ENCODE data around the gene MYLK4. TPM values are rescaled to one million over a fixed set of nuclear protein-coding genes. Genes with fewer than 3 reads are reported as not detected.

Gene MYLK4
- total RNA-seq, 2 donors from 2014 or later = 1.0 to 3.6 TPM

- H3K27me3 ChIP-seq = no peaks in the 10 kb centered on the region
- no peak overlapping the region for H3K27ac ChIP-seq
- H3K4me1 ChIP-seq = no peaks in the 10 kb centered on the region
- no peak for DNase-seq (ENCODE audit: low spot score)
- TF ChIP-seq CTCF (IDR thresholded peaks at IDR 0.05) = no peak
- no peaks in the 10 kb centered on the region for H3K9me3 ChIP-seq
- H3K4me3 ChIP-seq = no peak overlapping the region
- H3K36me3 ChIP-seq = peaks cover 10% of the 10 kb centered on the region
Observed at GRCh38 chr6:2680264-2680922, 70.3 kb downstream of the MYLK4 start.

- Histone ChIP-seq H3K9me3 (no peaks in the 10 kb centered on the region), H3K27ac (no peak overlapping the region), H3K4me1 (no peaks in the 10 kb centered on the region), H3K36me3 (no peaks in the 10 kb centered on the region), H3K27me3 (no peaks in the 10 kb centered on the region), H3K4me3 (no peak overlapping the region)
- TF ChIP-seq CTCF (IDR thresholded peaks at IDR 0.05) = no peak
- no peak for DNase-seq (ENCODE audit: low spot score)
Observed at GRCh38 chr6:2677080-2677593, 73.6 kb downstream of the MYLK4 start.

GRCh38 chr6:2676048-2676447 lies 74.7 kb downstream of the MYLK4 start:
- Histone ChIP-seq H3K4me3 (no peak overlapping the region), H3K4me1 (no peaks in the 10 kb centered on the region), H3K27me3 (no peaks in the 10 kb centered on the region), H3K9me3 (no peaks in the 10 kb centered on the region), H3K27ac (no peak overlapping the region), H3K36me3 (no peaks in the 10 kb centered on the region)
- TF ChIP-seq CTCF (IDR thresholded peaks at IDR 0.05) = no peak
- DNase-seq (ENCODE audit: low spot score) = no peak

- Histone ChIP-seq H3K4me3 (no peak overlapping the region), H3K9me3 (no peaks in the 10 kb centered on the region), H3K27me3 (no peaks in the 10 kb centered on the region), H3K4me1 (no peaks in the 10 kb centered on the region), H3K27ac (no peak overlapping the region), H3K36me3 (no peaks in the 10 kb centered on the region)
- no peak for DNase-seq (ENCODE audit: low spot score)
- TF ChIP-seq CTCF (IDR thresholded peaks at IDR 0.05) = no peak
Observed at GRCh38 chr6:2674857-2675256, 75.9 kb downstream of the MYLK4 start.

GRCh38 chr6:2669067-2669700 lies 81.5 kb downstream of the MYLK4 start:
- Histone ChIP-seq H3K27me3 (no peaks in the 10 kb centered on the region), H3K4me1 (peaks cover 0 to 13% of the 10 kb centered on the region in 2 donors), H3K36me3 (no peaks in the 10 kb centered on the region), H3K9me3 (no peaks in the 10 kb centered on the region), H3K27ac (no peak overlapping the region), H3K4me3 (no peak overlapping the region)
- TF ChIP-seq CTCF (IDR thresholded peaks at IDR 0.05) = no peak
- no peak for DNase-seq (ENCODE audit: low spot score)
